GM19438 (cell line): Measurements from ENCODE around the gene MMP14.

Experiments used
- ATAC-seq: cut with Tn5 transposase; IDR thresholded peaks from one replicate; pipeline ENCODE4 v1.9.1; 2021; ENCODE audit warnings: low read depth; ENCODE audit not compliant: unreplicated experiment

Gene MMP14

GRCh38 chr14:22882529-22883172 is 46.3 kb downstream of the MMP14 start:
- ATAC-seq: no peak

- ATAC-seq: no peak
These were observed 47.0 kb downstream of the MMP14 start, which contains the start of gene REM2 for GRCh38 chr14:22883173-22883976. Gene REM2, plus strand, starts transcription at chr14:22883222. Its CDS starts 66 bp downstream, at chr14:22883288.

GRCh38 chr14:22884076-22884737 is 47.8 kb downstream of the MMP14 start:
- ATAC-seq: no peak

- ATAC-seq: no peak
These were observed 48.5 kb downstream of the MMP14 start for GRCh38 chr14:22884738-22885523.

GRCh38 chr14:22885975-22886374 is 49.6 kb downstream of the MMP14 start:
- no peak for ATAC-seq

GRCh38 chr14:22886500-22887259 is 50.3 kb downstream of the MMP14 start:
- peak; percentile 45 for ATAC-seq

- peak; percentile 60 for ATAC-seq
These were observed 51.0 kb downstream of the MMP14 start for GRCh38 chr14:22887260-22887989.

GRCh38 chr14:22887990-22888378 is 51.6 kb downstream of the MMP14 start:
- ATAC-seq: no peak

GRCh38 chr14:22888662-22889061 is 52.3 kb downstream of the MMP14 start:
- ATAC-seq: no peak

- no peak for ATAC-seq
These were observed 54.0 kb downstream of the MMP14 start for GRCh38 chr14:22890416-22890815.

- no peak for ATAC-seq
These were observed 56.1 kb downstream of the MMP14 start for GRCh38 chr14:22892488-22892887.

GRCh38 chr14:22893706-22894105 is 57.3 kb downstream of the MMP14 start:
- ATAC-seq: no peak

- no peak for ATAC-seq
These were observed 59.0 kb downstream of the MMP14 start for GRCh38 chr14:22895402-22895801.

- ATAC-seq: no peak
These were observed 60.0 kb downstream of the MMP14 start for GRCh38 chr14:22896356-22896755.

GRCh38 chr14:22896760-22897159 is 60.4 kb downstream of the MMP14 start:
- no peak for ATAC-seq

GRCh38 chr14:22897357-22897756 is 61.0 kb downstream of the MMP14 start:
- no peak for ATAC-seq
